Neural cell (in vitro differentiated cells): Measurements from ENCODE around the gene AKR1B15. TPM values are rescaled to one million over a fixed set of nuclear protein-coding genes. Genes with fewer than 3 reads are reported as not detected.

Experiments
- H2AFZ ChIP-seq: fragments of 200-600, 300-800 bp; sonication (generic), shearing (Covaris generic); 2 replicates; pipeline ENCODE4 v1.6.0; 2014; ENCODE audit warnings: low read depth, mild to moderate bottlenecking, antibody characterized with exemption, low read length, moderate library complexity
- H3F3A ChIP-seq: fragments of 200-600 bp; shearing (Covaris generic); 2 replicates; pipeline ENCODE4 v1.6.1; 2016; ENCODE audit warnings: mild to moderate bottlenecking, moderate library complexity, mixed read lengths, antibody characterized with exemption, low read length; ENCODE audit not compliant: insufficient read depth, poor library complexity, severe bottlenecking
- H3K27ac ChIP-seq: fragments of 200-600, 300-800 bp; sonication (generic), shearing (Covaris generic); 2 replicates; pipeline ENCODE4 v1.5.1; 2014; ENCODE audit warnings: mild to moderate bottlenecking, low read length, moderate library complexity
- H3K27me3 ChIP-seq: fragments of 300-800, 200-600 bp; sonication (generic), shearing (Covaris generic); 2 replicates; pipeline ENCODE4 v1.6.0; 2014; ENCODE audit warnings: mild to moderate bottlenecking, low read depth, low read length, moderate library complexity; ENCODE audit not compliant: insufficient read depth
- H3K36me3 ChIP-seq: fragments of 300-800, 200-600 bp; sonication (generic), shearing (Covaris generic); 2 replicates; pipeline ENCODE4 v1.5.1; 2014; ENCODE audit warnings: mild to moderate bottlenecking, antibody characterized with exemption, low read length, moderate library complexity; ENCODE audit not compliant: insufficient read depth
- H3K4me2 ChIP-seq: fragments of 300-800, 200-600 bp; sonication (generic), shearing (Covaris generic); 2 replicates; pipeline ENCODE4 v1.6.0; 2014; ENCODE audit warnings: mild to moderate bottlenecking, low read length
- H3K4me3 ChIP-seq: fragments of 300-800, 200-600 bp; sonication (generic), shearing (Covaris generic); 2 replicates; pipeline ENCODE4 v1.5.1; 2014; ENCODE audit warnings: mild to moderate bottlenecking, low read length, moderate library complexity
- H3K79me2 ChIP-seq: fragments of 200-600 bp; shearing (Covaris generic); replicated peaks from 2 replicates; pipeline ENCODE4 v1.6.0; 2014; ENCODE audit warnings: mild to moderate bottlenecking, low read length, moderate library complexity; ENCODE audit not compliant: insufficient read depth
- H3K9ac ChIP-seq: fragments of 300-800, 200-600 bp; sonication (generic), shearing (Covaris generic); 2 replicates; pipeline ENCODE4 v1.6.1; 2016; ENCODE audit warnings: mild to moderate bottlenecking, low read length, mixed read lengths
- H3K9me2 ChIP-seq: fragments of 200-600 bp; shearing (Covaris generic); 2 replicates; pipeline ENCODE4 v1.6.1; 2016; ENCODE audit warnings: mild to moderate bottlenecking, low read length, mixed read lengths; ENCODE audit not compliant: insufficient read depth
- H3K9me3 ChIP-seq: fragments of 200-600, 300-800 bp; sonication (generic), shearing (Covaris generic); 2 replicates; pipeline ENCODE4 v1.6.1; 2016; ENCODE audit warnings: mild to moderate bottlenecking, mixed run types, low read length, moderate library complexity, mixed read lengths
- H4K20me1 ChIP-seq: fragments of 200-600 bp; shearing (Covaris generic); 2 replicates; pipeline ENCODE4 v1.6.1; 2016; ENCODE audit warnings: mild to moderate bottlenecking, mixed run types; ENCODE audit not compliant: insufficient read depth
- EP300 ChIP-seq: fragments of 450-650 bp; conservative IDR thresholded peaks from 2 replicates; pipeline ENCODE4 v1.6.1; 2014; ENCODE audit warnings: antibody characterized with exemption, mild to moderate bottlenecking, moderate library complexity; ENCODE audit not compliant: poor library complexity, severe bottlenecking
- EZH2 ChIP-seq: fragments of 200-600, 300-800 bp; shearing (Covaris generic), sonication (generic); IDR thresholded peaks from 2 replicates; pipeline ENCODE4 v1.6.1; 2014; ENCODE audit warnings: antibody characterized with exemption, low read length, borderline replicate concordance, mild to moderate bottlenecking; ENCODE audit not compliant: insufficient read depth, poor library complexity, severe bottlenecking
- MXI1 ChIP-seq: fragments of 450-650 bp; conservative IDR thresholded peaks from 2 replicates; pipeline ENCODE4 v1.6.1; 2014; ENCODE audit warnings: antibody characterized with exemption, mild to moderate bottlenecking; ENCODE audit not compliant: poor library complexity, severe bottlenecking
- POLR2AphosphoS5 ChIP-seq: IDR thresholded peaks from 2 replicates; pipeline ENCODE4 v1.6.1; 2012
- RAD21 ChIP-seq: fragments of 450-650 bp; conservative IDR thresholded peaks from 2 replicates; pipeline ENCODE4 v1.6.1; 2014; ENCODE audit warnings: antibody characterized with exemption, mild to moderate bottlenecking, moderate library complexity
- REST ChIP-seq: IDR thresholded peaks from 2 replicates; pipeline ENCODE4 v1.6.1; 2012; ENCODE audit warnings: borderline replicate concordance
- SMC3 ChIP-seq: fragments of 450-650 bp; conservative IDR thresholded peaks from 2 replicates; pipeline ENCODE4 v1.6.1; 2014; ENCODE audit warnings: antibody characterized with exemption, mild to moderate bottlenecking, moderate library complexity; ENCODE audit not compliant: poor library complexity
- TAF1 ChIP-seq: IDR thresholded peaks from 2 replicates; pipeline ENCODE4 v1.6.1; 2012; ENCODE audit warnings: low read depth
- polyA plus RNA-seq: library from polyadenylated mRNA; depleted of rRNA; stranded (reverse); fragments of >200 nt; gene quantifications from 2 replicates; pipeline ENCODE4 v1.2.3, GENCODE V29; 2014
- TF ChIP-seq, protein P1 (sequence below): fragments of 450-650 bp; IDR thresholded peaks from 2 replicates; pipeline ENCODE4 v1.5.1; 2014; ENCODE audit warnings: antibody characterized with exemption, mild to moderate bottlenecking, moderate library complexity; ENCODE audit not compliant: poor library complexity, severe bottlenecking

The AKR1B15 gene
- polyA plus RNA-seq, 1 donor from 2014 or later, result not detected

GRCh38 chr7:134530460-134530859, 18.4 kb upstream of the AKR1B15 start:
- H3K4me3 ChIP-seq, result no peak overlapping the region
- H3F3A ChIP-seq, result no peaks in the 10 kb centered on the region
- no peak overlapping the region for H3K27ac ChIP-seq
- TF ChIP-seq SMC3, result no peak
- no peak for TF ChIP-seq EZH2
- TF ChIP-seq RAD21, result no peak
- TF ChIP-seq MXI1, result no peak
- no peak for TF ChIP-seq TAF1
- TF ChIP-seq REST, result no peak
- TF ChIP-seq POLR2AphosphoS5, result no peak
- TF ChIP-seq EP300, result no peak
- TF ChIP-seq, protein P1, sequence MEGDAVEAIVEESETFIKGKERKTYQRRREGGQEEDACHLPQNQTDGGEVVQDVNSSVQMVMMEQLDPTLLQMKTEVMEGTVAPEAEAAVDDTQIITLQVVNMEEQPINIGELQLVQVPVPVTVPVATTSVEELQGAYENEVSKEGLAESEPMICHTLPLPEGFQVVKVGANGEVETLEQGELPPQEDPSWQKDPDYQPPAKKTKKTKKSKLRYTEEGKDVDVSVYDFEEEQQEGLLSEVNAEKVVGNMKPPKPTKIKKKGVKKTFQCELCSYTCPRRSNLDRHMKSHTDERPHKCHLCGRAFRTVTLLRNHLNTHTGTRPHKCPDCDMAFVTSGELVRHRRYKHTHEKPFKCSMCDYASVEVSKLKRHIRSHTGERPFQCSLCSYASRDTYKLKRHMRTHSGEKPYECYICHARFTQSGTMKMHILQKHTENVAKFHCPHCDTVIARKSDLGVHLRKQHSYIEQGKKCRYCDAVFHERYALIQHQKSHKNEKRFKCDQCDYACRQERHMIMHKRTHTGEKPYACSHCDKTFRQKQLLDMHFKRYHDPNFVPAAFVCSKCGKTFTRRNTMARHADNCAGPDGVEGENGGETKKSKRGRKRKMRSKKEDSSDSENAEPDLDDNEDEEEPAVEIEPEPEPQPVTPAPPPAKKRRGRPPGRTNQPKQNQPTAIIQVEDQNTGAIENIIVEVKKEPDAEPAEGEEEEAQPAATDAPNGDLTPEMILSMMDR, result no peak
- no peaks in the 10 kb centered on the region for H4K20me1 ChIP-seq
- H3K9me2 ChIP-seq, result no peaks in the 10 kb centered on the region
- H3K36me3 ChIP-seq, result no peaks in the 10 kb centered on the region
- H2AFZ ChIP-seq, result no peak overlapping the region
- no peaks in the 10 kb centered on the region for H3K9me3 ChIP-seq
- H3K27me3 ChIP-seq, result no peaks in the 10 kb centered on the region
- no peak overlapping the region for H3K4me2 ChIP-seq
- H3K79me2 ChIP-seq, result no peaks in the 10 kb centered on the region
- no peak overlapping the region for H3K9ac ChIP-seq

GRCh38 chr7:134532180-134532953, 16.5 kb upstream of the AKR1B15 start:
- H3K4me2 ChIP-seq, result no peak overlapping the region
- H3K4me3 ChIP-seq, result no peak overlapping the region
- no peaks in the 10 kb centered on the region for H3K36me3 ChIP-seq
- no peak for TF ChIP-seq TAF1
- no peak for TF ChIP-seq EP300
- no peak for TF ChIP-seq MXI1
- TF ChIP-seq RAD21, result no peak
- H3K79me2 ChIP-seq, result no peaks in the 10 kb centered on the region
- no peaks in the 10 kb centered on the region for H3K9me3 ChIP-seq
- no peak overlapping the region for H3K27ac ChIP-seq
- no peak overlapping the region for H3K9ac ChIP-seq
- no peaks in the 10 kb centered on the region for H3K9me2 ChIP-seq
- H2AFZ ChIP-seq, result no peak overlapping the region
- H3K27me3 ChIP-seq, result no peaks in the 10 kb centered on the region
- no peaks in the 10 kb centered on the region for H3F3A ChIP-seq
- H4K20me1 ChIP-seq, result no peaks in the 10 kb centered on the region
